HepG2 (cell line): Measurements from ENCODE around the gene RNF208. TPM values are rescaled to one million over a fixed set of nuclear protein-coding genes. Genes with fewer than 3 reads are reported as not detected.

Source experiments
- AHDC1 ChIP-seq: sonication (generic); formaldehyde crosslinking; IDR thresholded peaks from 2 replicates; pipeline ENCODE4 v1.5.1; 2020; ENCODE audit warnings: mild to moderate bottlenecking, missing genetic modification reagents, borderline replicate concordance
- CBFB ChIP-seq: sonication (generic); formaldehyde crosslinking; IDR thresholded peaks from 2 replicates; pipeline ENCODE4 v1.4.0; 2020; ENCODE audit warnings: missing genetic modification reagents
- KAT7 ChIP-seq: IDR thresholded peaks from 2 replicates; pipeline ENCODE4 v1.6.1; 2018; ENCODE audit warnings: borderline replicate concordance, missing compliant biosample characterization
- PITX1 ChIP-seq: sonication (generic); formaldehyde crosslinking; IDR thresholded peaks from 2 replicates; pipeline ENCODE4 v1.5.1; 2020; ENCODE audit warnings: mild to moderate bottlenecking, missing genetic modification reagents
- PRMT3 ChIP-seq: sonication (generic); formaldehyde crosslinking; IDR thresholded peaks from 2 replicates; pipeline ENCODE4 v1.8.1; 2022; ENCODE audit warnings: low read depth, mild to moderate bottlenecking, moderate library complexity, missing genetic modification reagents, borderline replicate concordance
- SP2 ChIP-seq: sonication (generic); formaldehyde crosslinking; IDR thresholded peaks from 2 replicates; pipeline ENCODE4 v1.5.1; 2020; ENCODE audit warnings: mild to moderate bottlenecking, missing genetic modification reagents
- ZBTB14 ChIP-seq: sonication (generic); formaldehyde crosslinking; IDR thresholded peaks from 2 replicates; pipeline ENCODE4 v1.4.0; 2020; ENCODE audit warnings: missing genetic modification reagents
- ZBTB21 ChIP-seq: sonication (generic); formaldehyde crosslinking; IDR thresholded peaks from 2 replicates; pipeline ENCODE4 v1.4.0; 2020; ENCODE audit warnings: missing genetic modification reagents
- ZFP36L1 ChIP-seq: sonication (generic); formaldehyde crosslinking; IDR thresholded peaks from 2 replicates; pipeline ENCODE4 v1.8.0; 2022; ENCODE audit warnings: mild to moderate bottlenecking, missing genetic modification reagents, moderate library complexity
- ZKSCAN5 ChIP-seq: sonication (generic); formaldehyde crosslinking; IDR thresholded peaks from 2 replicates; pipeline ENCODE4 v1.5.1; 2020; ENCODE audit warnings: mild to moderate bottlenecking, missing genetic modification reagents
- ZNF407 ChIP-seq: sonication (generic); formaldehyde crosslinking; IDR thresholded peaks from one replicate; pipeline ENCODE4 v1.5.1; 2020; ENCODE audit warnings: mild to moderate bottlenecking, missing genetic modification reagents; ENCODE audit errors: not compliant biosample characterization
- ZNF746 ChIP-seq: sonication (generic); formaldehyde crosslinking; IDR thresholded peaks from 2 replicates; pipeline ENCODE4 v1.8.0; 2022; ENCODE audit warnings: mild to moderate bottlenecking, missing genetic modification reagents
- polyA plus RNA-seq, 8 experiments: library from polyadenylated mRNA; depleted of rRNA in 3 of 8; stranded (reverse) in 7 of 8; unstranded in 1 of 8; fragments of >200 nt; fragmentation: Illumina TruSeq in 4 of 8; extraction: Trizol in 4 of 8; gene quantifications; 2 replicates each; pipeline versions ENCODE4 v1.2.1 to v1.2.3, GENCODE V29; 2011 to 2016; ENCODE audit warnings: low read depth in 4 of 8, missing spikeins in 1 of 8, mixed read lengths in 1 of 8; ENCODE audit not compliant: insufficient read depth in 1 of 8
- total RNA-seq, 5 experiments: library from RNA; depleted of rRNA; stranded (reverse); fragments of >200 nt; fragmentation: Illumina TruSeq; extraction: Trizol; gene quantifications; 2 replicates each; pipeline ENCODE4 v1.2.3, GENCODE V29; 2016; ENCODE audit warnings: low read depth in 1 of 5

RNF208 gene
- total and polyA plus RNA-seq, 2 of the 13 experiments (the other 11 are each of a cell fraction or from before 2014, with no cell fraction given): 1.6 to 2.1 TPM

GRCh38 chr9:137221506-137222111, 431 bp downstream of the RNF208 start (continued):
- TF ChIP-seq CBFB (CRISPR knock-in tag) (no peak), KAT7 (no peak), PRMT3 (CRISPR knock-in tag) (no peak), ZBTB21 (CRISPR knock-in tag) (no peak), ZBTB14 (CRISPR knock-in tag) (0 out of 2 replicates have a peak, but pooled peaks have one; percentile 2), ZNF407 (CRISPR knock-in tag) (no peak), ZNF746 (peak; percentile 59; the same call in 1 of the 2 replicates), PITX1 (0 out of 2 replicates have a peak, but pooled peaks have one; percentile 27), AHDC1 (CRISPR knock-in tag) (no peak), ZKSCAN5 (CRISPR knock-in tag) (no peak), ZFP36L1 (CRISPR knock-in tag) (no peak), SP2 (no peak)
